GM19193 (cell line): ENCODE data around the gene PAOX.

ENCODE experiments used
- POLR2A ChIP-seq: IDR thresholded peaks from 4 replicates; pipeline ENCODE4 v1.6.1; 2011; ENCODE audit not compliant: insufficient read depth, insufficient read length; ENCODE audit errors: extremely low read depth

Gene PAOX

GRCh38 chr10:133384071-133384470 lies 5.0 kb downstream of the PAOX start:
- no peak for TF ChIP-seq POLR2A

- no peak for TF ChIP-seq POLR2A
These were observed 6.2 kb downstream of the PAOX start for GRCh38 chr10:133385214-133385613.

- TF ChIP-seq POLR2A = no peak
These were observed 9.3 kb downstream of the PAOX start for GRCh38 chr10:133388236-133388972.

GRCh38 chr10:133388973-133389818 lies 10.1 kb downstream of the PAOX start:
- peak; percentile 55 for TF ChIP-seq POLR2A

- TF ChIP-seq POLR2A = no peak
These were observed 11.7 kb downstream of the PAOX start for GRCh38 chr10:133390597-133391248.

- TF ChIP-seq POLR2A = no peak
These were observed 12.2 kb downstream of the PAOX start for GRCh38 chr10:133391249-133391635.

- TF ChIP-seq POLR2A = peak; percentile 12
These were observed 12.9 kb downstream of the PAOX start for GRCh38 chr10:133391761-133392518.

- no peak for TF ChIP-seq POLR2A
These were observed 14.5 kb downstream of the PAOX start for GRCh38 chr10:133393401-133394063.

GRCh38 chr10:133394064-133394663 lies 15.1 kb downstream of the PAOX start, which contains the start of gene MTG1:
Gene MTG1 (plus strand): TSS chr10:133394157. CDS start chr10:133394221, 64 bp downstream.
- TF ChIP-seq POLR2A = peak; percentile 91

- TF ChIP-seq POLR2A = no peak
These were observed 15.7 kb downstream of the PAOX start for GRCh38 chr10:133394801-133395221.

- peak; percentile 19 for TF ChIP-seq POLR2A
These were observed 17.1 kb downstream of the PAOX start for GRCh38 chr10:133396035-133396624.

GRCh38 chr10:133397938-133398337 lies 18.9 kb downstream of the PAOX start:
- TF ChIP-seq POLR2A = no peak

- TF ChIP-seq POLR2A = no peak
These were observed 20.1 kb downstream of the PAOX start for GRCh38 chr10:133399123-133399601.
